Measurements from ENCODE around the gene TNN.
"Not testable (repeated sequence)": the region's sequence is repeated elsewhere in the genome, so short reads cannot be mapped to it uniquely, and the experiment has no call there.

TNN gene, protein sequence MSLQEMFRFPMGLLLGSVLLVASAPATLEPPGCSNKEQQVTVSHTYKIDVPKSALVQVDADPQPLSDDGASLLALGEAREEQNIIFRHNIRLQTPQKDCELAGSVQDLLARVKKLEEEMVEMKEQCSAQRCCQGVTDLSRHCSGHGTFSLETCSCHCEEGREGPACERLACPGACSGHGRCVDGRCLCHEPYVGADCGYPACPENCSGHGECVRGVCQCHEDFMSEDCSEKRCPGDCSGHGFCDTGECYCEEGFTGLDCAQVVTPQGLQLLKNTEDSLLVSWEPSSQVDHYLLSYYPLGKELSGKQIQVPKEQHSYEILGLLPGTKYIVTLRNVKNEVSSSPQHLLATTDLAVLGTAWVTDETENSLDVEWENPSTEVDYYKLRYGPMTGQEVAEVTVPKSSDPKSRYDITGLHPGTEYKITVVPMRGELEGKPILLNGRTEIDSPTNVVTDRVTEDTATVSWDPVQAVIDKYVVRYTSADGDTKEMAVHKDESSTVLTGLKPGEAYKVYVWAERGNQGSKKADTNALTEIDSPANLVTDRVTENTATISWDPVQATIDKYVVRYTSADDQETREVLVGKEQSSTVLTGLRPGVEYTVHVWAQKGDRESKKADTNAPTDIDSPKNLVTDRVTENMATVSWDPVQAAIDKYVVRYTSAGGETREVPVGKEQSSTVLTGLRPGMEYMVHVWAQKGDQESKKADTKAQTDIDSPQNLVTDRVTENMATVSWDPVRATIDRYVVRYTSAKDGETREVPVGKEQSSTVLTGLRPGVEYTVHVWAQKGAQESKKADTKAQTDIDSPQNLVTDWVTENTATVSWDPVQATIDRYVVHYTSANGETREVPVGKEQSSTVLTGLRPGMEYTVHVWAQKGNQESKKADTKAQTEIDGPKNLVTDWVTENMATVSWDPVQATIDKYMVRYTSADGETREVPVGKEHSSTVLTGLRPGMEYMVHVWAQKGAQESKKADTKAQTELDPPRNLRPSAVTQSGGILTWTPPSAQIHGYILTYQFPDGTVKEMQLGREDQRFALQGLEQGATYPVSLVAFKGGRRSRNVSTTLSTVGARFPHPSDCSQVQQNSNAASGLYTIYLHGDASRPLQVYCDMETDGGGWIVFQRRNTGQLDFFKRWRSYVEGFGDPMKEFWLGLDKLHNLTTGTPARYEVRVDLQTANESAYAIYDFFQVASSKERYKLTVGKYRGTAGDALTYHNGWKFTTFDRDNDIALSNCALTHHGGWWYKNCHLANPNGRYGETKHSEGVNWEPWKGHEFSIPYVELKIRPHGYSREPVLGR (N-terminal part only)

DNA sequence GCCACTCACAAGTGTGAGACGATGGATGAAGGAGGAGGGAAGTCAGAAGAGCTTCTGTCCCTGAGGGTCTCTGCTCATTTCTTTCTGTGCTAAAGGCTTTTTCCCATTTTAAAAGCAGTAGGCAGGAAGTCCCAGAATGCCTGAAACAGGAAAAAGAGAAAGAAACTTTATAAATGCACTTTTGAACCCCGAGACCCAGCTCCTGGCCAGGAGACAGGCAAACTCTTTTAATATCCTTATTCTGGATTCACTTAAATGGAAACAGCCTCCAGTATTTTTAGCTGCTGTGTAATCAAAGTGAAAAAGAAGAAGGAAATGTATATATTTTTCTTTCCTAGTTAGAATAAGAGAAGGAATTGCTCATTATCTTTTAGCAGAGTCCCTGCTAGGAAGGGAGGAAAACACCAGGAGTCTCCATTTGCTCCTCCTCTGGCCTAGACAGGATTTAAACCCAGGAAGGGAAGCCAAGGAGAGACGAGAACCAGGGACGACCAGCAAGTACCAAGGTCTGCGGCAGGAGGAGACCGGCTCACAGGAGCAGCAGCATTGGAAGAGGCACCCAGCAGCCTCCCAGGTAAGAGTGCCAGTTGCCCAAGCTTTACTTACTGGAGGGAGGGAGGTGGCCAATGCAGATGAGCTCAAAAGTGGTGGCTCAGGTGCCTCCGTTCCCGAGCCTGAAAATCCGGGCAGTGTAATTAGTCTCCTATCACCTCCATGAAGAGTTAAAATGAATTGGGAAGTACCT is at the start of gene TNN:
TSS of gene TNN (plus strand) at position 472 of the 745 bp plus-strand sequence. CDS start 9,586 bp downstream, outside the sequence.
- no peak for DNase-seq (ENCODE audit: low read depth in 3 of 3, low spot score in 1 of 3)

DNA sequence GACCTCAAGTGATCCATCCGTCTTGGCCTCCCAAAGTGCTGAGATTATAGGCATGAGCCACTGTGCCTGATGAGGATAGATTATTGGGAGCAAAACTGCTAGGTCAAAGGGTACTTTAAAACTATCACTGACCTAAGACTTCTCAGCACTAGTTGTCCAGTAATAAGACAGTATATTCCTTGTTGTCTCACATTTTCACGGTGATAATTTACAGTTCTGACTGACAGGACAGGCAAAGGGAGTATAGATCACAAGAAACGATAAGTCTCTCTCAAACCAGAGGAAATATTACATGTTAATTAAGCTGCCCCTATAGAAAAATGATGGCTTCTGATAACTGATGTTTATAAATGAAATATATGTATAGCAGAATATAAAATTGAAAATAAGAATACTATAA is 48.1 kb upstream of the TNN start:
- DNase-seq (ENCODE audit: low read depth in 3 of 3, low spot score in 1 of 3) = no peak

DNA sequence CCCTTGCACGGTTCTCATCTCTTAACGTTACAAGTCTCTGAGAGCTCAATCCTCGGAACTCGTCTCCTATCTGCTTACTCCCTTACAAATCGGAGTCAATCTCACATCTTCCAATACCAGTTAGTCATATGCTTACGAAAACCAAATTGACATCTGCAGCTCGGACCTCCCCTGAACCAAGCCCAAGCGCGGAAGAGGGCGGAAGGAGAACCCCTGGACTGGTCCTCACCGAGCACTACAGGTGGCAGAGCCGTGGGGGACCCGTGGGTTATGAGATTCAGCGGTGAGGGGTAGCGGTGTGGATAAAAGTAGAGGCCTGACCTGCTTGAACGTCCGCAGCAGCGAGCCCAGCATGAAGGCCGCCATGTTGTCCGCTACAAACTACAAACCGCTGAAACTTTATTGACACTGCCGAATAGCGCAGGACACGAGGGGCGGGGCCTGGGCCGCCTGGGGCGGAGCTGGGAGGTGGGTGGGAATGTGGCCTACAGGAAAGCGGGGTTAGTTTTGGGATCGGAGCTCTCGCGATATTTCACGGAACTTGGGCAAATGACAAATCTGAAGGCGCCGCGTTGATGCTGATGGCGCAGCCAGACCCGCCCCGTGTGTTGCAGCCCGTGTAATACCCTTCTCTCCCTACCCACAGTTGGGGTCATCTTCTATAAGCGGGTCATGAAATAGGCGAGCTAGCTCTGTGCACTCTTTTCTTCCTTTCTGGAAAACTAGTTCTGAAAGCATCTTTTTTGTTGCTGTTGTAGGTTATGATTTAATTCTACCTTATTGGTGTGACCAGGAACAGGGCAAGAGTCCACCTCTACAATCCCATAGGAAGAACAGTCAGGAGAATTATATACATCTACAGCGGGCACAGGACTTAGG is 44.4 kb upstream of the TNN start, which contains the start of gene MRPS14:
TSS of gene MRPS14 (minus strand) at position 383 of the 879 bp plus-strand sequence. CDS start at position 366, 17 bp downstream.
- DNase-seq (ENCODE audit: low read depth in 3 of 3, low spot score in 1 of 3) = peak; percentile 94 to 97 (median 96)

DNA sequence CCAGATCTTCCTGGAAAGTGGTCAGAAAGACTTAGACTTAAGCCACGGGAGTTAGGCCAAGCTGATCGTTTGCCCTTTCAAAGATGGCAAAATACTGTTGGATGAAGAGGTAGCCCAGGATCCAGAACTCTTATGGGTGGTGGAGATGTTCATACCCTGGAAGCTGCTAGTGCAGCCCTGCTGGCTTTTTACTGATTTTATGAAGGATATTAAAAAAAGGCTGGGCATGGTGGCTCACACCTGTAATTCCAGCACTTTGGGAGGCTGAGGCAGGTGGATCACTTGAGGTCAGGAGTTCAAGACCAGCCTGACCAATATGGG is 43.8 kb upstream of the TNN start:
- not testable (repeated sequence) for DNase-seq (ENCODE audit: low read depth in 3 of 3, low spot score in 1 of 3)

DNA sequence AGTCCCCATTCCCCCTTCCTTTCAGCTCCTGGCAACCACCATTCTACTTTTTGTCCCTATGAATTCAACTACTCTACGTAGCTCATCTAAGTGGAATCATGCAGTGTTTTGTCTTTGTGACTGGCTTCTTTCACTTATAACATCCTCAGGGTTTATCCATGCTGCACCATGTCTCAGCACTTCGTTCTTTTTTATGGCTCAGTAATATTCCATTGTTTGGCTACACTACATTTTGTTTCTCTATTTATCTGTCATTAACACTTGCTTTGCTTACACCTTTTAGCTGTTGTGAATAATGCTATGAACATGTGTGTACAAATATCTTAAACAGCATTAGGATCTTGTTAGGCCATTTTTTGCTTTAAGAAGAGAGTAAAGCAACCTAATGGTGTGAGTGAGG is 42.9 kb upstream of the TNN start:
- no peak for DNase-seq (ENCODE audit: low read depth in 3 of 3, low spot score in 1 of 3)

DNA sequence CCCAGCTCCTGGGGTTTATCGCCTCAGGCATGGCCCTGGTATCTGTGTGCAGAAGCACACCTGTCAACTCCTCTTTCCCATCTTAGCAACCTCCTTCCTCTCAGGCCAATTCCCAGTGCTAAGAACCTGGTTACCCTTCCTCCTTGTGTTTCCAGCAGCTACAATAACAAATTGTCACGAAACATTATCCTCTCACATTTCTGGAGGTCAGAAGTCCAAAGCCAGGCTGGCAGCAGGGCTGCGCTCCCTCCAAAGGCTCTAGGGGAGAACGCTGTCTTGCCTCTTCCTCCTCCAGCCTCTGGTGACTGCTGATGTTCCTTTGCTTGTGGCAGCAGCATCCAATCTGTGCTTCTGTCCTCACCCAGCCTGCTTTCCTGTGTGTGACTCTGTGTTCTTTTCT is 33.7 kb upstream of the TNN start:
- no peak for DNase-seq (ENCODE audit: low read depth in 3 of 3, low spot score in 1 of 3)

DNA sequence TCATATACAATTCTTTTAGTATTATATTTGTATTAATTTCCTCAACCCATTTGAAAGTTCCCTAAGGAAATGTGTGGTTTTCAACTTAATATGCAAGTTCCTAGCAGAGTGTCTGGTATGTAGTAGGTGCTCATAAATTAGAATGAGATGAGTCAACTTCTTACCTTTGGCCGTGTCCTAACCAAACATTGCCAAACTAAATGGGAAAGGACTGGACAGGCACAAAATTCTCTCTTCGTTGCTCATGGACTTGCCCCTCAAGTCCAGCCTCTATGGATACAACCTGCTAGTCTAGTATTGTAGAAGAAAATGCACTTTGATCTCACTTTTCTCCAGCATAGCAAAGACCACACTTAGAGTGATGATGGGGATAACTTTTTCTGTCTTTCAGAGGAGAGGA is 32.9 kb upstream of the TNN start:
- DNase-seq (ENCODE audit: low read depth in 3 of 3, low spot score in 1 of 3) = no peak

DNA sequence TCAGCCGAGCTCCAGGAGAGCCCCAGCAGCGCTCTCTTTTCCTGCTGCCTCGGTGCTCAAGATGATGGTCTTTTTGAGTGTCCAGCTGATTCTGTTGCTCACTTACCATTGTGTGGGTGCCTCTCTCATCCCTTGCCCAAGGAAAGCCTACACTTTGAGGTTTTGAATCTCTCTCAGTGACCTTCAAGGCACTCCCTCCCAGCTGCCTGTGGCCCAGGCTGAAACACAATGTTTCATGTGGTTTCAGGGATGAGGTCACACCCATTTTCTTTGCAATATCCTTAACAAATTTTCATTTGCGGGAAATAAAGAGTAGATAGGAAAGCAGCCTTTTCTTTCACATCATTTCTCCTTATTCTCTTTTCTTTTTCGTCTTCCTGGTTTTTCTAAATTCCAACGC is 31.8 kb upstream of the TNN start:
- no peak for DNase-seq (ENCODE audit: low read depth in 3 of 3, low spot score in 1 of 3)

DNA sequence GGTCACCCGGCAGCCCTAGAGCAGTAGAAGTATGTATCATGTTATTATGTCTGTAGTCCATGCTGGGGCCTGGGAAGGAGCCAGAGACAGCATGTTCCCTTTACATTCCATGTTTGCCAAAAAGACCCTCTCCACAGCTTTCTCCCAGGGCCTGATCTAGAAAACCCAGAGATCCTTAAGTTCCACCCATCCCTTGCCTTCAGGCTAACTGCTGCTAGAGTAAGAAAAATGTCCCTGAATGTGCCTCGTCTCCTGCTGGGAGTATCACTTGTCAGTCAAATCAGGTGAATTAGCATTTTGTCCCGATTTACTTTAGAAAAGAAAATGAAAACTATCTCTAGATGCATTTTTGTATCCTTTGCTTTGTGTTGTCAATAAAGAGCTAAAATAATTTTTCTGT is 31.2 kb upstream of the TNN start:
- no peak for DNase-seq (ENCODE audit: low read depth in 3 of 3, low spot score in 1 of 3)

DNA sequence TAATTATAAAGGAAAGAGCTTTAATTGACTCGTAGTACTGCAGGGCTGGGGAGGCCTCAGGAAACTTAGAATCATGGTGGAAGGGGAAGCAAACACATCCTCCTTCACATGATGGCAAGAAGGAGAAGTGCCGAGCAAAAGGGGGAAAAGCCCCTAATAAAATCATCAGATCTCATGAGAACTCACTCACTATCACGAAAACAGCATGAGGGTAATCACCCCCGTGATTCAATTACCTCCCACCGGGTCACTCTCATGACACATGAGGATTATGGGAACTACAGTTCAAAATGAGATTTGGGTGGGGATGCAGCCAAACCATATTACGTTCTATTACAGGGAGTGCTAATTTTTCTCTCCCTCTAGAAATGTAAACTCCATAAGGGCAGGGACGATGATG is 30.2 kb upstream of the TNN start:
- DNase-seq (ENCODE audit: low read depth in 3 of 3, low spot score in 1 of 3) = no peak

DNA sequence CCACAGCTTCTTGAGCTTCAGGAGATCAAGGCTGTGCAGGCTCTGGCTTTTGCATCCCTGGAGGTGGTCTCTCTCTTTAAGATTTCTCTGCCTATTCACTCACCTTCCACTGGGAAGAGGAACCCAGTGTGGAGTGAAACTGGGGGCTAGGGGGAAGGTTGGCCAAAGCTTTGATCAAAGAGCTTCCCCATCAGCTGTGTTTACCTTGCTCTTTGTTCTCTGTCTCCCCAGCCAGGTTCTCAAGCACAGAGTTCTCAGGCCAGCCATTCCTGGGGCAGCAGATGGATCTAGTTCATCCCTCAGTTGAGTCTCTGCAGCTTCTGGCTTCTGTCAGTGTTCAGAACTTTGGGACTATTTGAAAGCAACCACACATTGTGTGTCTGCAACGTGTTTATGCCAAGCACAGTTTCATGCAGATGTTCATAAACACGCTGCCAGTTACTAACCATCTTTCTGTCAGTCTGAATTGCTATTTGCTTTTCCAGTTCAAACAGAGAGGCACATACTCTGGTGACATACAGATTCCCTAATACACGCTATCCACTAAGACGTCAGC is 27.2 kb upstream of the TNN start:
- no peak for DNase-seq (ENCODE audit: low read depth in 3 of 3, low spot score in 1 of 3)

DNA sequence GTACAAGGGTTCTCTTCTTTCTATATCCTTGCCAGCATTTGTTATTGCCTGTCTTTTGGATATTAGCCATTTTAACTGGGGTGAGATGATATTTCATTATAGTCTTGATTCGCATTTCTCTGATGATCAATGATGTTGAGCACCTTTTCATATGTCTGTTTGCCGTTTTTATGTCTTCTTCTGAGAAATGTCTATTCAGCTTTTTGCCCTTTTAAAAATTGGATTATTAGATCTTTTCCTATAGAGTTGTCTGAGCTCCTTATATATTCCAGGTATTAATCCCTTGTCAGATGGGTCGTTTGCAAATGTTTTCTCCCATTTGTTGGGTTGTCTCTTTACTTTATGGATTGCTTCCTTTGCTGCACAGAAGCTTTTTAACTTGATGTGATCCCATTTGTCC is 25.0 kb upstream of the TNN start:
- no peak for DNase-seq (ENCODE audit: low read depth in 3 of 3, low spot score in 1 of 3)

DNA sequence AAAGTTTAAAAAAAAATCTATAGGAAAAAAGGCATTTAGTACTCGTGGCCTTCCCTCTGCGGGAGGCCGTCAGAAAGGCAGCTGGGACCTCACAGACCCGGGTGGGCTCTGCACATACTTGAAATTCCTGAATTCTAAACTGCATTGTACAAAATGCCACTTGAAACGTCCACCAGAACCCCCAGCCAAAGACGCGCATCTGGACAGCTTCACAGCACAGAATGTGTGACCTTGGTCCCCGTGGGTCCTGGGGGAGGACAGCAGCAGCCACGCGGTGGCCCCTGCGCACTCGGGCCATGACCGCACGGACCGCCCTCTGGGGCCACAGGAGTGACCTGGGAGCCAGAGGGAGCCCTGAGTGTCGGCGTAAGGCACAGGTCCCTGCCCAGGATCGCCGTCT is 23.8 kb upstream of the TNN start:
- DNase-seq (ENCODE audit: low read depth in 3 of 3, low spot score in 1 of 3) = no peak

DNA sequence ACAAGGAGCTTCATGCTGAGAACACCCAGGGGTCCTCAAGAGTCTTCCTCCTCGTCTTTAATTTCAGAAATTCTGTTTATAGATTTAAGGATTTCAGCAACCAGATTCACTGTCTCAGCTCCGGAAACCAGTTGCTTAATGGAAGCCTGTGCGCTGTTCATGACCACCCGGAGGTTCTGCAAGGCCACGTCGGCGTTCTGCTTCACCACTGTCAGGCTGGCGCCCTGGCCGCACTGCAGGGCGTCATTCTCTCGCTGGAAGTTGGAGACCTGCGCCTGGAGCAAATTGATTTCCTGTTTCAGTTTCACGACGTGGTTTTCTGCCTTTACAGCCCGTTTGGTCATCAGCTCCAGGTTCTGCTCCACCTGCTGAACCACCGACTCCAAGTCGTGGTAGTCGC is 23.0 kb upstream of the TNN start:
- not testable (repeated sequence) for DNase-seq (ENCODE audit: low read depth in 3 of 3, low spot score in 1 of 3)

DNA sequence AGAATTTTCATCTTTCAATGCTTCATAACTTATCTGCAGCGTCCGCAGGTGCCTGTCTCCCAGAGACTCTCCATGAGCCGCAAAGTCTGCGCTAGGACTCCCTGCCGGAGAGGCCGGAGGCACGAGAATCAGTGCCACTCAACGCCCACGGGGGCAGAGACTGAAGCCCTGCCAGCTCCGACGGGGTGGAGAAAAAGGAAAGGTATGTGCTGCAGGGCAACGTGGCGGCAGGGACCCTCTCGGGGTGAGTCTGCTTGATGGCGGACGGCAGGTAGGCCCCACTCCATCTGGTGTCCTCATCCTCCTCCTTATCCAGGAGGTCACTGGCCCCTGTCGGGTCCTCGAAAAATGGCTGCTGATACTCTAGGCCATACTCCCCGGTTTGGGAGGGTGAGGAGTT is 22.5 kb upstream of the TNN start:
- no peak for DNase-seq (ENCODE audit: low read depth in 3 of 3, low spot score in 1 of 3)

DNA sequence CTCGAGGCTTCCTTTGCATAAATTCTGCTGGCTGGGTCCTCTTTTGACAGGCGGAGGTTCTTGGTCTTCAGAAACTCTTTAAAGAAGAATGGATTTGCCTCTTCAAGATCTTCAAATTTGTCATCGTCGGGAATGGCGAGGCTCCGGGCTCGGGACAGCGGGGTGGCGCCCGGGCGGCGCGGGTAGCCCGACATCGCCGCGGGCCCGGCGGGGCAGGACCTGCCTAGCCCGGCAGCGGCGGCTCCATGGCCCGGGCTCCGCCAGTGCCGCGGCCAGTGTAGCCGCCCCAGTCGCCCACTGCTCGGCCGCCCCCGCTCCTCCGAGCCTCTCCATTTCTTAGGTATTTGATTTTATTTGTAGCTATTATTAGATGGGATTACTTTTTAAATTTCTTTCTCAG is 22.1 kb upstream of the TNN start:
- DNase-seq (ENCODE audit: low read depth in 3 of 3, low spot score in 1 of 3) = no peak

DNA sequence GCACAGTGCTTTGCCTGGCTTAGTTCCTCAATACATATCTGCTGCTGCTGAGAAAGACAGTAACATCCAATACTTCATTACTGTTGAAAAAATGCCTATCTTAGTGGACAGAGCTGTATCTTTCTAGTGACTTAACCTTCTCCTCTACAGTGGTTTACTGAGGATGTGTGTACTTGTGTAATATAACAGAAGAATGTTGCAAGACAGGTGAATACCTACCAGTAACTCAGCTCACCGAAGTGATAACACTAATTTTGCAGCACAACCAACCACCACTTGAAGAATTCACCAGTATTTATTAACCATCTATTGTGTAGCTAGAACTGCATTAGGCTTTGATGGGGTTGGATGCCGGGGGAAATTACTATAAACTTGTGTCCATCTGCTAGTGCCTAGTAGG is 16.6 kb upstream of the TNN start:
- DNase-seq (ENCODE audit: low read depth in 3 of 3, low spot score in 1 of 3) = no peak

DNA sequence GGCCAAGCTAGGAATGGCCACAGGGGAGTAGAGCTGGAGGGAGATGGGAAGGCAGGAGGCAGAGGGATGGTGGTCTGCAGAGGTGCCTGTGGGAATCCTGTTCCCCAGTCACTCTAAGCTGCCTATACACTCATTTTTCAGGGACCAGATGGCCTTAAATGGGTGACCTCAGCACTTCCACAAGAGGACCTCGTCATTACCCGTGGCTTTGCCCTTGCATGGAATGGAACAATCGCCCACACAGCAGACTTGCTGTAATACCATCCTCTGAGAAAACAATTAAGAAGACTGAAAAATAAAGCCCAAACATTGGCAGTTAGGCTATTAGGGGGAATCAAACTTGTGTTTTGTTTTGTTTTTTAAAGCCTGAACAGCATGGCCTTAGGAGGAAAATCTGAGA is 12.9 kb upstream of the TNN start:
- no peak for DNase-seq (ENCODE audit: low read depth in 3 of 3, low spot score in 1 of 3)

DNA sequence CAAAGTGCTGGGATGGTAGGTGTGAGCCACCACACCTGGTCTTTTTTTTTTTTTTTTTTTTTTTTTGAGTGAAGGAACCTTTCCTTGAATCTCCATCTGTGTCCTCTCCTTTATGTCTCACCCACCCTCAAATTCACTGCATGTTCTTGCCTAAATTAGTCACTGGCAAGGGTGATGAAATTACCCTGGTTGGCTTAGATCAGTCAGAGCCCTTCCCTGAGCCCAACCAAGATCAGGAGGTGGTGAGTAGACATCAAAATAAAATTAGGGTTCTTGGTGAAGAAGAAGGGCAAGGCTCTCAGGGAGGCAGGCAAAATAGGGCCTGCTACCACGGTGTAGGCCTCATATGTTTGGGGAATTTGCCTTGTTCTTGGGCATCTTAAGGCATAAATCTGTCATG is 5.3 kb upstream of the TNN start:
- no peak for DNase-seq (ENCODE audit: low read depth in 3 of 3, low spot score in 1 of 3)

DNA sequence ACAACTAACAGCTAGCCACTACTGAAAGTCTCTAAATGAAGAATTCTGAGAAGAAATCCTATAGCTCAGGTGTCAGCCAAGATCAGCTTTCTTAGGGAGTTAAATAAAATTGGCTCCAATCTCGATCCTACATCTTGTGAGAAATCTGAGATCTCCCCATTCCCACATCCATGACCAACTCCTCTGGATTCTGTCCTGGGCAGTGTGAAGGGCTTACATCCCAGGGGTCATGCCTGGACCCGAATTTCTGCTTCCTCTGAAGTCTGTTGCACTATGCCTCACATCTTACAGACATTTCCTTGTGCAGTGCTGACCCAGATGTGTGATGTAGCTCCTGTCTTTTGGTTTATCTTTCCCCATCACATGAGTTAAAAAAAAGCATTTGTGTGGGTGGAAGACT is 4.8 kb upstream of the TNN start:
- no peak for DNase-seq (ENCODE audit: low read depth in 3 of 3, low spot score in 1 of 3)
